GM23338 (cell line): Measurements from ENCODE around the gene HEXA. TPM values are rescaled to one million over a fixed set of nuclear protein-coding genes. Genes with fewer than 3 reads are reported as not detected.

ENCODE experiments used
- ATAC-seq: fragments of 200-7000 bp; cut with Tn5 transposase; 3 replicates; pipeline ENCODE4 v1.9.1; 2020
- DNase-seq: peaks from one replicate; pipeline ENCODE4 v3.0.0-alpha.2; 2015; ENCODE audit warnings: low spot score
- H2AFZ ChIP-seq: fragments of 200-600 bp; sonication (generic); 2 replicates; pipeline ENCODE4 v1.8.0; 2016; ENCODE audit warnings: antibody characterized with exemption, mild to moderate bottlenecking, moderate library complexity
- H3F3A ChIP-seq: fragments of 200-600 bp; sonication (generic); replicated peaks from 2 replicates; pipeline ENCODE4 v1.8.0; 2017; ENCODE audit warnings: antibody characterized with exemption, mixed run types, low read depth
- H3K27ac ChIP-seq: fragments of 200-600 bp; sonication (generic); 2 replicates; pipeline ENCODE4 v1.6.1; 2016; ENCODE audit warnings: low read depth
- H3K27me3 ChIP-seq: fragments of 200-600 bp; sonication (generic); 2 replicates; pipeline ENCODE4 v1.8.0; 2016; ENCODE audit warnings: mild to moderate bottlenecking, mixed run types, moderate library complexity; ENCODE audit not compliant: insufficient read depth
- H3K36me3 ChIP-seq: fragments of 200-600 bp; sonication (generic); 2 replicates; pipeline ENCODE4 v1.8.0; 2016; ENCODE audit warnings: mild to moderate bottlenecking; ENCODE audit not compliant: insufficient read depth
- H3K4me1 ChIP-seq: fragments of 200-600 bp; sonication (generic); 2 replicates; pipeline ENCODE4 v1.8.0; 2016; ENCODE audit warnings: mild to moderate bottlenecking, moderate library complexity; ENCODE audit not compliant: insufficient read depth
- H3K4me2 ChIP-seq: fragments of 200-600 bp; sonication (generic); 2 replicates; pipeline ENCODE4 v1.7.1; 2017; ENCODE audit warnings: mixed run types
- H3K4me3 ChIP-seq: fragments of 200-600 bp; sonication (generic); 2 replicates; pipeline ENCODE4 v1.6.1; 2016; ENCODE audit warnings: mixed run types
- H3K79me2 ChIP-seq: fragments of 200-600 bp; sonication (generic); replicated peaks from 2 replicates; pipeline ENCODE4 v1.8.0; 2017; ENCODE audit warnings: mild to moderate bottlenecking; ENCODE audit not compliant: insufficient read depth
- H3K9me2 ChIP-seq: fragments of 200-600 bp; sonication (generic); 2 replicates; pipeline ENCODE4 v1.8.0; 2017; ENCODE audit not compliant: insufficient read depth
- H4K20me1 ChIP-seq: fragments of 200-600 bp; sonication (generic); replicated peaks from 2 replicates; pipeline ENCODE4 v1.8.0; 2017; ENCODE audit warnings: mild to moderate bottlenecking; ENCODE audit not compliant: insufficient read depth
- H3K27ac Mint-ChIP-seq: 2 replicates; pipeline ENCODE4 v1.8.0; 2020; ENCODE audit warnings: inconsistent platforms, mild to moderate bottlenecking, moderate library complexity, mixed read lengths
- H3K27me3 Mint-ChIP-seq: 3 replicates; pipeline ENCODE4 v1.8.0; 2022; ENCODE audit warnings: low read depth, mild to moderate bottlenecking, moderate library complexity, mixed read lengths, inconsistent platforms; ENCODE audit not compliant: insufficient read depth, poor library complexity
- H3K36me3 Mint-ChIP-seq: 3 replicates; pipeline ENCODE4 v1.8.0; 2021; ENCODE audit warnings: low read depth, mild to moderate bottlenecking, inconsistent platforms, moderate library complexity, mixed read lengths
- H3K4me1 Mint-ChIP-seq: 3 replicates; pipeline ENCODE4 v1.8.0; 2020; ENCODE audit warnings: mild to moderate bottlenecking, inconsistent platforms, mixed read lengths
- H3K4me3 Mint-ChIP-seq: 3 replicates; pipeline ENCODE4 v1.8.0; 2021; ENCODE audit warnings: moderate library complexity, mild to moderate bottlenecking, inconsistent platforms, mixed read lengths
- H3K9me3 Mint-ChIP-seq: 3 replicates; pipeline ENCODE4 v1.8.0; 2020; ENCODE audit warnings: moderate library complexity, mild to moderate bottlenecking, inconsistent platforms, mixed read lengths
- CREB1 ChIP-seq: fragments of 250-450 bp; sonication (Bioruptor Pico); IDR thresholded peaks from 2 replicates; pipeline ENCODE4 v1.5.0; 2020; ENCODE audit warnings: low read depth, mild to moderate bottlenecking, moderate library complexity
- EZH2 ChIP-seq: fragments of 200-600 bp; sonication (generic); IDR thresholded peaks from one replicate; pipeline ENCODE4 v1.8.0; 2017; ENCODE audit warnings: antibody characterized with exemption, mild to moderate bottlenecking, low read depth; ENCODE audit not compliant: unreplicated experiment
- EZH2phosphoT487 ChIP-seq: fragments of 200-600 bp; sonication (generic); IDR thresholded peaks from one replicate; pipeline ENCODE4 v1.8.1; 2018; ENCODE audit warnings: antibody characterized with exemption; ENCODE audit not compliant: unreplicated experiment
- POLR2AphosphoS5 ChIP-seq: IDR thresholded peaks from 2 replicates; pipeline ENCODE4 v1.6.1; 2016; ENCODE audit warnings: antibody characterized with exemption, low read depth
- STAT1 ChIP-seq: IDR thresholded peaks from one replicate; pipeline ENCODE4 v1.6.1; 2016; ENCODE audit warnings: antibody characterized with exemption; ENCODE audit not compliant: unreplicated experiment
- ZNF114 ChIP-seq: fragments of 250-450 bp; sonication (Bioruptor Pico); IDR thresholded peaks from 2 replicates; pipeline ENCODE4 v1.5.0; 2020; ENCODE audit warnings: mild to moderate bottlenecking, moderate library complexity
- ZNF331 ChIP-seq: fragments of 250-450 bp; sonication (Bioruptor Pico); IDR thresholded peaks from 2 replicates; pipeline ENCODE4 v1.5.0; 2020; ENCODE audit warnings: low read depth, mild to moderate bottlenecking, moderate library complexity
- polyA plus RNA-seq: library from polyadenylated mRNA; unstranded; fragments of >200 nt; fragmentation: Nextera tagmentation; extraction: Ambion mirVana; gene quantifications from 2 replicates; pipeline ENCODE4 v1.2.1, GENCODE V29; 2016
- total RNA-seq: library from RNA; depleted of rRNA; stranded (reverse); fragments of >200 nt; shearing (Covaris generic); gene quantifications from 2 replicates; pipeline ENCODE4 v1.2.3, GENCODE V29; 2014
- TF ChIP-seq, protein P1 (sequence below): fragments of 250-450 bp; sonication (Bioruptor Pico); IDR thresholded peaks from 2 replicates; pipeline ENCODE4 v1.5.0; 2020; ENCODE audit warnings: mild to moderate bottlenecking, moderate library complexity
- TF ChIP-seq, protein P2 (sequence below): IDR thresholded peaks from 2 replicates; pipeline ENCODE4 v1.6.1; 2016; ENCODE audit warnings: antibody characterized with exemption

The HEXA gene
- total and polyA plus RNA-seq, 2 experiments from 2014 or later = 43.0 to 43.8 TPM

DNA sequence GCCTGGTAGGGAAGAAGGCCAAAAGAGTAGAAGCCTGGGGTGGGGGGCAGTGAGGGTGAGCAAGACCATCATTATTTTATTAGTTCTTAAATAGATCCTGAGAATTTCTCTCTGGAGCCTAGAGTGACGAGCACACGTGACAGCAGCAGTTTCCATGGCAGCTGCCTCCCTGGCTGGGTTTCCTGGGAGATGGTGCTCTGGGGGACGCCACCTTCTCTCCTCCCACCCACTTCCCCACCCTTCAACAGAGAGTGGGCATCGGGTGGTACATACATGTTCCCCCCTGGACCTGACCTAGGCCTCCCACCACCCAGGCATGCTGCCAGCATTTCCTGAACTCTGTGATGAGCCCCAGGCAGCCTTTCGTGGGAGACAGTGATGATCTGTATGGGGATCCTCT, 68.8 kb downstream of the HEXA start (continued):
- TF ChIP-seq, protein P1, sequence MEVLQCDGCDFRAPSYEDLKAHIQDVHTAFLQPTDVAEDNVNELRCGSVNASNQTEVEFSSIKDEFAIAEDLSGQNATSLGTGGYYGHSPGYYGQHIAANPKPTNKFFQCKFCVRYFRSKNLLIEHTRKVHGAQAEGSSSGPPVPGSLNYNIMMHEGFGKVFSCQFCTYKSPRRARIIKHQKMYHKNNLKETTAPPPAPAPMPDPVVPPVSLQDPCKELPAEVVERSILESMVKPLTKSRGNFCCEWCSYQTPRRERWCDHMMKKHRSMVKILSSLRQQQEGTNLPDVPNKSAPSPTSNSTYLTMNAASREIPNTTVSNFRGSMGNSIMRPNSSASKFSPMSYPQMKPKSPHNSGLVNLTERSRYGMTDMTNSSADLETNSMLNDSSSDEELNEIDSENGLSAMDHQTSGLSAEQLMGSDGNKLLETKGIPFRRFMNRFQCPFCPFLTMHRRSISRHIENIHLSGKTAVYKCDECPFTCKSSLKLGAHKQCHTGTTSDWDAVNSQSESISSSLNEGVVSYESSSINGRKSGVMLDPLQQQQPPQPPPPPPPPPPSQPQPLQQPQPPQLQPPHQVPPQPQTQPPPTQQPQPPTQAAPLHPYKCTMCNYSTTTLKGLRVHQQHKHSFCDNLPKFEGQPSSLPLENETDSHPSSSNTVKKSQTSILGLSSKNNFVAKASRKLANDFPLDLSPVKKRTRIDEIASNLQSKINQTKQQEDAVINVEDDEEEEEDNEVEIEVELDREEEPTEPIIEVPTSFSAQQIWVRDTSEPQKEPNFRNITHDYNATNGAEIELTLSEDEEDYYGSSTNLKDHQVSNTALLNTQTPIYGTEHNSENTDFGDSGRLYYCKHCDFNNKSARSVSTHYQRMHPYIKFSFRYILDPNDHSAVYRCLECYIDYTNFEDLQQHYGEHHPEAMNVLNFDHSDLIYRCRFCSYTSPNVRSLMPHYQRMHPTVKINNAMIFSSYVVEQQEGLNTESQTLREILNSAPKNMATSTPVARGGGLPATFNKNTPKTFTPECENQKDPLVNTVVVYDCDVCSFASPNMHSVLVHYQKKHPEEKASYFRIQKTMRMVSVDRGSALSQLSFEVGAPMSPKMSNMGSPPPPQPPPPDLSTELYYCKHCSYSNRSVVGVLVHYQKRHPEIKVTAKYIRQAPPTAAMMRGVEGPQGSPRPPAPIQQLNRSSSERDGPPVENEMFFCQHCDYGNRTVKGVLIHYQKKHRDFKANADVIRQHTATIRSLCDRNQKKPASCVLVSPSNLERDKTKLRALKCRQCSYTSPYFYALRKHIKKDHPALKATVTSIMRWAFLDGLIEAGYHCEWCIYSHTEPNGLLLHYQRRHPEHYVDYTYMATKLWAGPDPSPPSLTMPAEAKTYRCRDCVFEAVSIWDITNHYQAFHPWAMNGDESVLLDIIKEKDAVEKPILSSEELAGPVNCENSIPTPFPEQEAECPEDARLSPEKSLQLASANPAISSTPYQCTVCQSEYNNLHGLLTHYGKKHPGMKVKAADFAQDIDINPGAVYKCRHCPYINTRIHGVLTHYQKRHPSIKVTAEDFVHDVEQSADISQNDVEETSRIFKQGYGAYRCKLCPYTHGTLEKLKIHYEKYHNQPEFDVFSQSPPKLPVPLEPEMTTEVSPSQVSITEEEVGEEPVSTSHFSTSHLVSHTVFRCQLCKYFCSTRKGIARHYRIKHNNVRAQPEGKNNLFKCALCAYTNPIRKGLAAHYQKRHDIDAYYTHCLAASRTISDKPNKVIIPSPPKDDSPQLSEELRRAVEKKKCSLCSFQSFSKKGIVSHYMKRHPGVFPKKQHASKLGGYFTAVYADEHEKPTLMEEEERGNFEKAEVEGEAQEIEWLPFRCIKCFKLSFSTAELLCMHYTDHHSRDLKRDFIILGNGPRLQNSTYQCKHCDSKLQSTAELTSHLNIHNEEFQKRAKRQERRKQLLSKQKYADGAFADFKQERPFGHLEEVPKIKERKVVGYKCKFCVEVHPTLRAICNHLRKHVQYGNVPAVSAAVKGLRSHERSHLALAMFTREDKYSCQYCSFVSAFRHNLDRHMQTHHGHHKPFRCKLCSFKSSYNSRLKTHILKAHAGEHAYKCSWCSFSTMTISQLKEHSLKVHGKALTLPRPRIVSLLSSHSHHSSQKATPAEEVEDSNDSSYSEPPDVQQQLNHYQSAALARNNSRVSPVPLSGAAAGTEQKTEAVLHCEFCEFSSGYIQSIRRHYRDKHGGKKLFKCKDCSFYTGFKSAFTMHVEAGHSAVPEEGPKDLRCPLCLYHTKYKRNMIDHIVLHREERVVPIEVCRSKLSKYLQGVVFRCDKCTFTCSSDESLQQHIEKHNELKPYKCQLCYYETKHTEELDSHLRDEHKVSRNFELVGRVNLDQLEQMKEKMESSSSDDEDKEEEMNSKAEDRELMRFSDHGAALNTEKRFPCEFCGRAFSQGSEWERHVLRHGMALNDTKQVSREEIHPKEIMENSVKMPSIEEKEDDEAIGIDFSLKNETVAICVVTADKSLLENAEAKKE = no peak
- TF ChIP-seq CREB1 (no peak), ZNF331 (CRISPR knock-in tag) (no peak), POLR2AphosphoS5 (no peak)
- TF ChIP-seq, protein P2, sequence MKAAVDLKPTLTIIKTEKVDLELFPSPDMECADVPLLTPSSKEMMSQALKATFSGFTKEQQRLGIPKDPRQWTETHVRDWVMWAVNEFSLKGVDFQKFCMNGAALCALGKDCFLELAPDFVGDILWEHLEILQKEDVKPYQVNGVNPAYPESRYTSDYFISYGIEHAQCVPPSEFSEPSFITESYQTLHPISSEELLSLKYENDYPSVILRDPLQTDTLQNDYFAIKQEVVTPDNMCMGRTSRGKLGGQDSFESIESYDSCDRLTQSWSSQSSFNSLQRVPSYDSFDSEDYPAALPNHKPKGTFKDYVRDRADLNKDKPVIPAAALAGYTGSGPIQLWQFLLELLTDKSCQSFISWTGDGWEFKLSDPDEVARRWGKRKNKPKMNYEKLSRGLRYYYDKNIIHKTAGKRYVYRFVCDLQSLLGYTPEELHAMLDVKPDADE = no peak

DNA sequence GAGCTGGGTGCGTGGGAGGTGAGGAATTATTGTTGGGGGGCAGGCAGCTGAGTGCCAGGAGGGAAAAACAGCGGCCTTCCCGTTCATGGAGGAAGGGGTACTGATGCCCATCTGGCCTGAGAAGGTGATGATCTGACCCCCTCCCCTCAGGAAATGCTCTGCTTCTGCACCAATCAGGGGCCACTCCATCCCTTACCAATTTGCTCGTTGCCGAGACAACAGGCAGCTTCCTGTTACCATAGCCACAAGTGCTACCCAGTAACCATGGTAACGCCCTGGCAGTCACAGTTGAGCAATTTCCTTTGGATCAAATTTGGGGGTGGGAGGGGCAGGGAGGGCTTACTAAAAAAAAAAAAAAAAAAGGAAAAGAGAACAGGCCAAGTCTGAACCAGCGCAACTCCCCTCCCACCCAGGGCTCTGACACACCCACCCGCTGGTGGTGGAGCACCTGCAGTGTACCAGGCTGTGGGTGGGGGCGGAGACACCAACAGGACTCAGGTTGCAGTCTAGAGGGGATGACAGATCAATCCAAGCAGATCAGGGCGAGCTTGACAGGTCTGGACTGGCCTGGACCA, 69.5 kb downstream of the HEXA start:
- H3K4me1 ChIP-seq = no peaks in the 10 kb centered on the region
- H3K4me3 ChIP-seq = no peak overlapping the region
- no peaks in the 10 kb centered on the region for H3K36me3 ChIP-seq
- Mint-ChIP-seq H3K27ac (no peak overlapping the region), H3K27me3 (peaks cover 5% of the 10 kb centered on the region), H3K9me3 (no peaks in the 10 kb centered on the region), H3K36me3 (no peaks in the 10 kb centered on the region), H3K4me3 (no peak overlapping the region), H3K4me1 (no peaks in the 10 kb centered on the region)
- peak; percentile 87 for ATAC-seq
- no peak overlapping the region for H3K4me2 ChIP-seq
- peak; percentile 91 for DNase-seq
- H2AFZ ChIP-seq = no peak overlapping the region
- no peaks in the 10 kb centered on the region; the same call in 1 of the 2 replicates for H4K20me1 ChIP-seq
- H3K79me2 ChIP-seq = no peaks in the 10 kb centered on the region
- H3F3A ChIP-seq = no peaks in the 10 kb centered on the region
- no peak overlapping the region for H3K27ac ChIP-seq
- no peaks in the 10 kb centered on the region for H3K27me3 ChIP-seq
- H3K9me2 ChIP-seq = no peaks in the 10 kb centered on the region
- TF ChIP-seq, protein P2 = no peak
- TF ChIP-seq EZH2 (no peak), CREB1 (no peak), EZH2phosphoT487 (no peak), ZNF114 (CRISPR knock-in tag) (no peak), STAT1 (no peak)
